ENCODE data around the gene PDXK.
"Not testable (repeated sequence)": the region's sequence is repeated elsewhere in the genome, so short reads cannot be mapped to it uniquely, and the experiment has no call there.

Gene PDXK
- 53.7 to 129 reads per million in 2 donors for total RNA-seq

DNA sequence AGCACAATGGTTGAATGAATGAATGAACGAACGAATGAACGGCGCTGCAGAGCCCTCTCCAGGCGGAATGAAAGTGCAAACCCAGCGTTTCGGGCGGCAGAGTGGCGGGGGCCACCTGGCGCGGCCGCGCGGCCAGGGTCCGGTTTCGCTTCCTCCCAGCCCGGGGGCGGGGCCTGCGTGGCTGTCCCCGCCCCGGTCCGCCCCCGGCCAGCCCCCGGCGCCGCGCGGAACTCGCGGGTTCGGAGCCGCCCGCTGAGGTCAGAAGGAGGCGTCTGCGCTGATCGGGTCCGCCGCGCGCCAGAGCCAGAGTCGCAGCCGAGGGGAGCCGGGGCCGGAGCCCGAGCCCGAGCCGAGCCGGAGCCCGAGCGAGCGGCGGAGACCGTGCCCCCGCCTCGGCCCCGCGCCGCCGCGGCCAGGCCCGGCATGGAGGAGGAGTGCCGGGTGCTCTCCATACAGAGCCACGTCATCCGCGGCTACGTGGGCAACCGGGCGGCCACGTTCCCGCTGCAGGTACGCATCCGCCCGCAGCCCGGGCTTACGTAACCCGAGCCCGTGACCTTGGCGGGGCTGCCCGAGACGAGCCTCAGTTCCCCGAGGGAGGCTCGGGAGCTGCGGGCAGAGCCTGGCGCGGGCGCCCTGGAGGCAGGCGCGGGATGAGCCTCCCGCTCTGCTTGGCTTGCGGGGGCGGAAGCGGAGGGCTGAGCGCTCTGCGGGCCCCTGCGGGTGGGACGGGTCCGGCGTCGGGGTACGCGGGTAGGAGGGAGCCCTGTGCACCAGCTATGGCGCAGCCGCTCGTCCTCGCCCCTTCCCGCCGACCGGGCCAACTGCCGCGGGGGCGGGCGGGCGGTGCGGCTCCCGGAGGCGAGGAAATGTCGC is at the start of gene PDXK:
TSS of gene PDXK (plus strand) at position 258 of the 876 bp plus-strand sequence. CDS start at position 424, 166 bp downstream.
- peak; percentile 58 to 86 (median 72) for DNase-seq

GRCh38 chr21:43669828-43670605 is 48.9 kb upstream of the PDXK start:
- no peak for DNase-seq

- no peak for DNase-seq
Measured at GRCh38 chr21:43675871-43676270, 43.1 kb upstream of the PDXK start.

DNA sequence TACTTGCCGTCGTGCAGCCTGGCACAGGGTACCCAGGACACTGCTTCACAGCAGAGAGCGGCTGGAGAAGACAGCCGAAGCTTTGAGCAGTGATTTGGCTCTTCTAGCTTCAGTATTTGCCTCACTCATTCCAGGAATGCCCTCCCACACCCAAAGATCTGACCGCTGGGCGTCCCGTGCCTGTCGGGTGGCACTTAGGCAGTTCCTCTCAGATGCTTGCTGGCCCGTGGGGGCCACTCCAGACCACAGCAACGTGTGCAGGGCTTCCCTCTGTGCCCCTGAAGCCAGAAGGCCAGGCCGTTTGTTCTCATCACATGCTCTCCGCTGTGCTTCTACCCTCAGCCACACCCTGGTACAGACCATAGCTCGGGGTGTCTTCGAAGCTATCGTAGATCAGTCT is 42.5 kb upstream of the PDXK start:
- no peak for DNase-seq

DNA sequence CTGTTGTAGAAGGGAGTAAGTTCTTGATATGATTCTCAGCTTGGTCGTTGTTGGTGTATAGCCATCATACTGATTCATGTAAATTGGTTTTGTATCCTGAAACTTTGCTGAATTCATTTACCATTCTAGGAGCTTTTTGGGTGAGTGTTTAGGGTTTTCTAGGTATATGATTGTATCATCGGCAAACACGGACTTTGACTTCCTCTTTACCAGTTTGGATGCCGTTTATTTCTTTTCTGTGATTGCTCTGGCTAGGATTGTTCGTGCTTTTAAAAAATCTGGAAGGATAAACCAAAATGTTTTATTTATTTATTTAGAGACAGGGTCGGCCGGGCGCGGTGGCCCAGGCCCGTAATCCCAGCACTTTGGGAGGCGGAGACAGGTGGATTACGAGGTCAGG is 39.0 kb upstream of the PDXK start:
- DNase-seq = no peak

DNA sequence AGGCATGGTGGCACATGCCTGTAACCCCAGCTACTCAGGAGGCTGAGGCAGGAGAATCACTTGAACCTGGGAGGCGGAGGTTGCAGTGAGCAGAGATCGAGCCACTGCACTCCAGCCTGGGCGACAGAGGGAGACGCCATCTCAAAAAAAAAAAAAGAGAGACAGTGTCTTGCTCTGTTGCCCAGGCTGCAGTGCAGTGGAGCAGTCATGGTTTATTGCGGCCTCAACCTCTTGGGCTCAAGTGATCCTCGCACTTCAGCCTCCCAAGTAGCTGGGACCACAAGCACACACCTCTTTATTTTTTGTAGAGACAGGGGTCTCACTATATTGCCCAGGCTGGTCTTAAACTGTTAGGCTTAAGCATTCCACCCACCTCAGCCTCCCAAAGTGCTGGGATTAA is 38.5 kb upstream of the PDXK start:
- DNase-seq = not testable (repeated sequence)

DNA sequence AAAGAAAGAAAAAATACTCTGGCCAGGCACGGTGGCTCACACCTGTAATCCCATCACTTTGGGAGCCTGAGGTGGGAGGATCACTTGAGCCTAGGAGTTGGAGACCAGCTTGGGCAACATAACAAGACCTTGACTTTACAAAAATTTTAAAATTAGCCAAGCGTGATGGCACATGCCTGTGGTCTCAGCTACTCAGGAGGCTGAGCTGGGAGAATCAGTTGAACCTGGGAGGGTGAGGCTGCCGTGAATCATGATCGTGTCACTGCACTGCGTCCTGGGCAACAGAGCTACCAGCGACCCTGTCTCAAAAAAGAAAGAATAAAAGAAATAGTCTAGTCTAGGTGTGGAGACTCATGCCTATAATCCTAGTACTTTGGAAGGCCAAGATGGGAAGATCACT is 37.3 kb upstream of the PDXK start:
- no peak for DNase-seq

- DNase-seq = no peak
Measured at GRCh38 chr21:43684424-43684823, 34.5 kb upstream of the PDXK start.

DNA sequence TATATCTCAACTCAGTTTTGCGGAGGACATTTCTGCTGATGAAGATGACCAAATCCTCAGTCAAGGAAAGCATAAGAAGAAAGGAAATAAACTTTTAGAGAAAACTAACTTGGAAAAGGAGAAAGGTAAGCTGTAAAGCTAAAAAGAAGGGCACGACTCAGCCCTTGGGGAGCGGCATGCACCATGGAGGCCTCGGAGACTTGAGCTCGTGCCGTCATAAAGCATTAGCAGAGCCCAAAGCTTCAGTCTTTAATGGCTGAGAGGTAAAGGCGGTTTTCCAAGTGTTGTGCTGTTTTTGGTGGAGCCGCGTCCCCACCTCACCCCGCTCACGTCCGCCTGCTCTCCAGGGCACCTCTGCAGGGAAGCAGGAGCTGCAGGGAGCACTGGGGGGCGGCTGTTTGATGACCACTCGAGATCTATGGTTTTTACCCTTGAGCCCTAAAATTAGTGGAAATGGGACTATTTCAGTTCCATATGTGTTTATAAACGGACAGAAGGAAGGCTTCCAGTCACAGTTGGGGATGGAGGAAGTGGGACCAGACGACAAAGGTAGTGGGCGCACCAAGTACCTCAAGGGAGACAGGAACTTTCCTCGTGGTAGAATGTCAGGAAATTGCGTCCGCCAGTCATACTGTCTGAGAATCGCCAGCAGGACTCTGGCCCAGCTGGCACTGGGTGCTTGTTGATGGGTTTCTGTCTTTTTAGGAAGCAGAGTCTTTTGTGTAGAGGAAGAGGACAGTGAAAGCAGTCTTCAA is 31.9 kb upstream of the PDXK start:
- DNase-seq = no peak

DNA sequence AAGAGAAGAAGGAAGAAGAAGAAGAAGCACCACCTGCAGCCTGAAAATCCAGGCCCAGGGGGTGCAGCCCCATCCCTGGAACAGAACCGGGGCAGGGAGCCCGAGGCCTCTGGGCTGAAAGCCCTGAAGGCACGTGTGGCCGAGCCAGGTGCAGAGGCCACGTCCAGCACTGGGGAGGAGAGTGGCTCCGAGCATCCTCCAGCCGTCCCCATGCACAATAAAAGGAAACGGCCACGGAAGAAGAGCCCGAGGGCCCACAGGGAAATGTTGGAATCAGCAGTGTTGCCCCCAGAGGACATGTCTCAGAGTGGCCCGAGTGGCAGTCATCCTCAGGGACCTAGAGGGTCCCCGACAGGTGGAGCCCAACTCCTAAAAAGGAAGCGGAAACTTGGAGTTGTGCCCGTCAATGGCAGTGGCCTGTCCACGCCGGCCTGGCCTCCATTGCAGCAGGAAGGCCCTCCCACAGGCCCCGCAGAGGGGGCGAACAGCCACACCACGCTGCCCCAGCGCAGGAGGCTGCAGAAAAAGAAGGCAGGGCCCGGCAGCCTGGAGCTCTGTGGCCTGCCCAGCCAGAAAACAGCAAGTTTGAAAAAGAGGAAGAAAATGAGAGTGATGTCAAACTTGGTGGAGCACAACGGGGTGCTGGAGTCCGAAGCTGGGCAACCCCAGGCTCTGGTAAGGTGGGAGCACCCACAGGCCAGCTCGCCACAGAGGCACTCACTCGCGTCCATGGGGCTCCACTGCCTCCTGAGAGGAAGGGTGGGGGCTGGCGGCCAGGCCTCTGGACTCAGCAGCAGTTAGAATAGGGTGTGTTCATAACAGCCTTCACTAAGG is 31.1 kb upstream of the PDXK start:
- no peak for DNase-seq

- DNase-seq = no peak
Measured at GRCh38 chr21:43688906-43689305, 30.0 kb upstream of the PDXK start.

- no peak for DNase-seq
Measured at GRCh38 chr21:43689556-43690337, 29.2 kb upstream of the PDXK start.

DNA sequence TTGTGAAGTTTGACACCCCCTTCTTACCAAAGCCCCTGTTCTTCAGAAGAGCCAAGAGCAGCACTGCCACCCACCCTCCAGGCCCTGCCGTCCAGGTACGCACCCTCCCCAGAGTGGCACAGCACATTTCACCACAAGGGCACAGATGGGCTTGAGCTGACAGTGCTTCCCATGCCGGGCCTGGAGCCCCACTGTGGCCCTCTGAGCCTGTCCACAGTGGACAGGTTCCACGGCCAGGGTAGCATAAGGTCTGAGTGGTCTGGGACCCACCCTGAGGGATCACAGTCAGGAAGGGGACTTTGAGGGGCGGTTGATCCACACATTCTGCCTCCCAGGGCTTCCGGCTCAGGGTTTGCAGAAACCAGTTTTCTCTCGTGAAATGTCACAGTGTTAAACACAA is 28.6 kb upstream of the PDXK start:
- no peak for DNase-seq

GRCh38 chr21:43691086-43691795 is 27.7 kb upstream of the PDXK start:
- DNase-seq = no peak

GRCh38 chr21:43691801-43692200 is 27.1 kb upstream of the PDXK start:
- DNase-seq = no peak

DNA sequence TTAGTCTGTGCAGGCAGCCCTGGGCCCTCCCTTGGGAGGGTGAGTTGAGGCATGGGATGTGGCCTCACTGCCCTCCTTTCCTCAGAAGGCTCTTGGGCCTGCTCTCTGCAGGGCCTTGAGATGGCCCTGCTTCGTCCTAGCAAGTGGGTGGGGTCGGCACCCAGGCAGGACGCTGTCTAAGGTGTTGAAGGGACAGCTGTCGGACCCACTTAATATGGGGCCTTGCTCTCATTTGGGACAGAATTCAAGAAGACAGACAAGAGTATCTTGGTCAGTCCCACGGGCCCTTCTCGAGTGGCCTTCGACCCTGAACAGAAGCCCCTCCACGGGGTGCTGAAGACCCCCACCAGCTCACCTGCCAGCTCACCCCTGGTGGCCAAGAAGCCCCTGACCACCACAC is 26.0 kb upstream of the PDXK start:
- DNase-seq = no peak

DNA sequence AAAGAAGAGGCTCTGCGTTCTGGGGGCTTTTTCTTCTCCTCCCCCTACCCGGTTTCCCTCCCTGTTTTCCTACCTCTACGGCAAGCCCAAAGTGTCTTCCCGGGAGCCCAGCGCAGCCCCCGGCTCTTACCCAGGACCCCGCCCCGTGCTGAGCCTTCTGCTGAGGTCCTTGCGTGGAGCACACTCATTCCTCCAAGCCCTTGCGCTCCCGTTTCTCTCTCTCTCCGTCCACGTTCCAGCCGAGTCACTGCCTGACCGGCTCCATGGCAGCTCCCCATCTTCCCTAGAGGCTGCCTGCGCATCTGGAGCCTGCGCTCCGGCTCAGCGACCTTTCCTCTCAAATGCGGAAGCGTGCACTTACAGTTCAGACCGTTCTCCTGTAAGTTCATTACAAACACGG is 24.9 kb upstream of the PDXK start:
- DNase-seq = no peak

- DNase-seq = no peak
Measured at GRCh38 chr21:43694437-43695079, 24.4 kb upstream of the PDXK start.

DNA sequence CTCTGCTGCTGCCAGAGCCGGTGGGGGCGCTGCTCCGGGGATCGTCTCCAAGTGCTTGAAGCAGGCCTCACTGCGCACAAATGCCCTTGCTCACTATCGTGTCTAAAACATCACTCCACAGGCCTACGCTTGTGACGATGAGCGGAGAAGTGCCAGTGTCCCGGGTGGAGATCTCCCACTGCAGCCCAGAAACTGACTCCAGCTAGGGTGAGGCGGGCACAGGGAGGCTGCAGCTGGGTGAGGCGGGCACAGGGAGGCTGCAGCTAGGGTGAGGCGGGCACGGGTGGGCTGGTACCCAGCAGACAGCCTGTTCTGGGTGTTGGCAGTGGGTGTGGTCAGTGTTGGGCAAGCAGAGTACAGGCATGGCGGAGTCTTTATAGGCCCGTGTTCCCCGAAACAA is 22.7 kb upstream of the PDXK start:
- DNase-seq = no peak
